Mucosa of descending colon (tissue), 3 donors: ENCODE results near the gene SERPIND1. TPM values are rescaled to one million over a fixed set of nuclear protein-coding genes. Genes with fewer than 3 reads are reported as not detected.

Experiments
- ATAC-seq: fragments of 200-7000 bp; cut with Tn5 transposase; one replicate; pipeline ENCODE4 v1.9.1; 2020; ENCODE audit warnings: mild to moderate bottlenecking, moderate library complexity
- DNase-seq, 3 donors: peaks; one replicate each; pipeline ENCODE4 v3.0.0-alpha.2; 2020
- H3K36me3 ChIP-seq: fragments of 200-600 bp; one replicate; pipeline ENCODE4 v1.8.0; 2021; ENCODE audit warnings: low read depth, mild to moderate bottlenecking
- H3K4me1 ChIP-seq: fragments of 200-600 bp; one replicate; pipeline ENCODE4 v1.8.0; 2021; ENCODE audit warnings: low read depth, mild to moderate bottlenecking
- H3K4me3 ChIP-seq: fragments of 200-600 bp; one replicate; pipeline ENCODE4 v1.8.0; 2021; ENCODE audit warnings: mild to moderate bottlenecking
- H3K9me3 ChIP-seq: fragments of 200-600 bp; one replicate; pipeline ENCODE4 v1.8.0; 2021; ENCODE audit warnings: mild to moderate bottlenecking
- intact Hi-C, 2 donors: fragments of 100-400 bp; cut with DNase I in 1 of 2; cut with micrococcal nuclease in 1 of 2; formaldehyde crosslinking; loops; one replicate each; pipeline versions ENCODE4 v1.11.0 to v1.11.1; 2022; cut with DNase I, micrococcal nuclease
- total RNA-seq, 3 donors: library from RNA; stranded (reverse); fragmentation: NEBNext Ultra II Directional in 2 of 3; extraction: Animal tissue kit (Norgen Biotek cat#: 25700) in 2 of 3; gene quantifications; one replicate each; pipeline versions ENCODE4 v1.2.1 to v1.2.4, GENCODE V29; 2021 to 2023
- TF ChIP-seq, protein P1 (sequence below): fragments of 200-600 bp; IDR thresholded peaks from one replicate; pipeline ENCODE4 v1.8.0; 2022; ENCODE audit warnings: antibody characterized with exemption, mild to moderate bottlenecking
- donor health status: DM: no; HTN: no; CAD: no; lungs with moderate emphysema.
- donor health status: DM: no; HTN: no; CAD: no.
- donor health status: DM: no; HTN: yes; CAD: no.

Gene SERPIND1
- total RNA-seq, 3 donors from 2014 or later: not detected

DNA sequence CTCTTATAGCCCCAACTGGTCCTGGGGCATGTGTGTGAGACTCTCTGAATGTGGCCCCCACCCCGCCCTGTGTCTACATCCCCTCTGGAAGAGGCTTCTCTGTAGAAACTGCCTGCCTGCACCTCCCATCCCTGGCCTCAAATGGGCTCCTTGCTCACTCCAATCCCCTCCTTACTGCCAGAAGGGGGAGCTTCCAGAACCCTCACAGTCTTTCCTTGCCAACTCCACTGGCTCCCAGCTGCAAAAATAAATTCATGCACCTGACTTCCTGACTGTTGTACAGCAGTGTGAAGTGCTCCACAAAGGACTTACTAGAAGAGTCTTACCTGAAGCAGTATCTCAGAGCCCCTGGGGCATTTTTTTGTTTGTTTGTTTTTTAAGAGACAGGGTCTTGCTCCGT, 15.2 kb upstream of the SERPIND1 start:
- DNase-seq: peak in 1 of 3 donors; percentile 1
- intact Hi-C loops: no loop called here
- H3K4me3 ChIP-seq: no peak overlapping the region
- no peak for ATAC-seq
- H3K36me3 ChIP-seq: no peaks in the 10 kb centered on the region
- no peaks in the 10 kb centered on the region for H3K9me3 ChIP-seq
- H3K4me1 ChIP-seq: no peaks in the 10 kb centered on the region
- TF ChIP-seq, protein P1, sequence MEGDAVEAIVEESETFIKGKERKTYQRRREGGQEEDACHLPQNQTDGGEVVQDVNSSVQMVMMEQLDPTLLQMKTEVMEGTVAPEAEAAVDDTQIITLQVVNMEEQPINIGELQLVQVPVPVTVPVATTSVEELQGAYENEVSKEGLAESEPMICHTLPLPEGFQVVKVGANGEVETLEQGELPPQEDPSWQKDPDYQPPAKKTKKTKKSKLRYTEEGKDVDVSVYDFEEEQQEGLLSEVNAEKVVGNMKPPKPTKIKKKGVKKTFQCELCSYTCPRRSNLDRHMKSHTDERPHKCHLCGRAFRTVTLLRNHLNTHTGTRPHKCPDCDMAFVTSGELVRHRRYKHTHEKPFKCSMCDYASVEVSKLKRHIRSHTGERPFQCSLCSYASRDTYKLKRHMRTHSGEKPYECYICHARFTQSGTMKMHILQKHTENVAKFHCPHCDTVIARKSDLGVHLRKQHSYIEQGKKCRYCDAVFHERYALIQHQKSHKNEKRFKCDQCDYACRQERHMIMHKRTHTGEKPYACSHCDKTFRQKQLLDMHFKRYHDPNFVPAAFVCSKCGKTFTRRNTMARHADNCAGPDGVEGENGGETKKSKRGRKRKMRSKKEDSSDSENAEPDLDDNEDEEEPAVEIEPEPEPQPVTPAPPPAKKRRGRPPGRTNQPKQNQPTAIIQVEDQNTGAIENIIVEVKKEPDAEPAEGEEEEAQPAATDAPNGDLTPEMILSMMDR: no peak

DNA sequence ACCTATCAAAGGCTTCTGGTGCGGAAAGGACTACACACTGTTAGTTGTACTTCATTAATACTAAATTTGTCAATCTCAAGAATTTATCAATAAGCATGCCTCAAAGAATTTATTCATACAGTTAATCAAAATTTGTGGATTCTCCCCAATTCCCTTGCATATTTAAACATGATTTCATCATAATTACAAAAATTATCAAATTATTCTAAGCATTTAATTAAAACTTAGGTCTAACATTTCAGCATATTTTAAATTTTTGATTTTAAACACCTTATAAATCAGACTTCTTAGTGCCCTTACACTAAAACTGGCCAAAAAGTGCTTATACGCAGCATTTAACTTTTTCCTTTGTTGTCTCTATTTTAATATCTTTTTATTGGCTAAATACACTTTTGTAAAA, 13.8 kb upstream of the SERPIND1 start:
- ATAC-seq (no peak), DNase-seq (no peak)
- Histone ChIP-seq H3K9me3 (no peaks in the 10 kb centered on the region), H3K4me1 (no peaks in the 10 kb centered on the region), H3K36me3 (no peaks in the 10 kb centered on the region), H3K4me3 (no peak overlapping the region)
- intact Hi-C loops: no loop called here
- TF ChIP-seq, protein P1: no peak

DNA sequence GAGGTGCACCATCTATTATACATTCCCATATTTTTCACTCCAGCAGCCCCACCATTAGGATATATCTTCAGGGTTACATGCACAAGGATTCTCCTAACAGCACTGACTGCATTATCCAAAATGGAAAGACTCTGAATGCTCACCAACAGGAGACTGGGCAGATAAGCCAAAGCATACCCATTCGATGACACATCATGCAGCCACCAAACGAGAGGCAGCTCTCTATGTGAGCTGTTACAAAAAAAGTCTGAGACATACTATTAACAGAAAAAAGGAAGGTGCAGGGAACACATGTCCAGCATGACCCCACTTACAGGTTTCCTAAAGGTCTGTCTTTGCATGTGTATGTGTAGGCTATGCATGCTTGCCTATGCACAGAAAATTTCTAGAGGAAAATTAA, 12.4 kb upstream of the SERPIND1 start:
- TF ChIP-seq, protein P1: no peak
- H3K36me3 ChIP-seq: no peaks in the 10 kb centered on the region

DNA sequence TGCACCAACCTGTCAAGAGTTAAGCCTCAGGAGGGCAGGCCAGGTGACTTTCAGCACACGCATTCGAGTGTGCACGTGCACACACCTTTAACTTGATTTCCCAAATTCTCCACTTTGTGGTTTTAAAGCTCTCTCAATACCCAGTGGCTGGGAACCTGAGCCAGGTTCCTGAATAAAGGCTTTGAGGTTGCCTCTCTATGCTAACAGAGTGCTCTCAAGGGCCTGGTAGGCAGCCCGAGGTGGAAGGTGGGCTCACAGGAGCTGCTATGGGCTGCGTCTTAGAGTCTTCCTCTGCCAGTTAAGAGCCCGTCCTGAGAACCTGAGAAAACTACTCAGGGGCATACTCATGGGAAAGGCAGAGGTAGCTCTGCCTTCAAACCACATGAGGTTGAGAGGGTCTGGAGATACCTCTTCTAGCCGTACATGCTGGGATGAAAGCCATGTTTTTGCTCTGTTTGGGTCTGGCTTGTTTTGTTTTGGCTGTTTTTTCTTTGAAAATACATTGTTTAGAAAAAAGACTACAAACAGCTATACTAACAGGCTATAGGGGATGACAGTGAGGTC, 11.6 kb upstream of the SERPIND1 start:
- TF ChIP-seq, protein P1: no peak
- no peaks in the 10 kb centered on the region for H3K36me3 ChIP-seq
- ATAC-seq: no peak
- no peak overlapping the region for H3K4me3 ChIP-seq
- DNase-seq: peak in 1 of 3 donors; percentile 0
- no peaks in the 10 kb centered on the region for H3K9me3 ChIP-seq
- no peaks in the 10 kb centered on the region for H3K4me1 ChIP-seq
- intact Hi-C loops: no loop called here

More for the DNA sequence above, 12.4 kb upstream of the SERPIND1 start:
- Histone ChIP-seq H3K4me3 (no peak overlapping the region), H3K4me1 (no peaks in the 10 kb centered on the region), H3K9me3 (no peaks in the 10 kb centered on the region)
- ATAC-seq (no peak), DNase-seq (no peak)
- intact Hi-C loops: no loop called here

DNA sequence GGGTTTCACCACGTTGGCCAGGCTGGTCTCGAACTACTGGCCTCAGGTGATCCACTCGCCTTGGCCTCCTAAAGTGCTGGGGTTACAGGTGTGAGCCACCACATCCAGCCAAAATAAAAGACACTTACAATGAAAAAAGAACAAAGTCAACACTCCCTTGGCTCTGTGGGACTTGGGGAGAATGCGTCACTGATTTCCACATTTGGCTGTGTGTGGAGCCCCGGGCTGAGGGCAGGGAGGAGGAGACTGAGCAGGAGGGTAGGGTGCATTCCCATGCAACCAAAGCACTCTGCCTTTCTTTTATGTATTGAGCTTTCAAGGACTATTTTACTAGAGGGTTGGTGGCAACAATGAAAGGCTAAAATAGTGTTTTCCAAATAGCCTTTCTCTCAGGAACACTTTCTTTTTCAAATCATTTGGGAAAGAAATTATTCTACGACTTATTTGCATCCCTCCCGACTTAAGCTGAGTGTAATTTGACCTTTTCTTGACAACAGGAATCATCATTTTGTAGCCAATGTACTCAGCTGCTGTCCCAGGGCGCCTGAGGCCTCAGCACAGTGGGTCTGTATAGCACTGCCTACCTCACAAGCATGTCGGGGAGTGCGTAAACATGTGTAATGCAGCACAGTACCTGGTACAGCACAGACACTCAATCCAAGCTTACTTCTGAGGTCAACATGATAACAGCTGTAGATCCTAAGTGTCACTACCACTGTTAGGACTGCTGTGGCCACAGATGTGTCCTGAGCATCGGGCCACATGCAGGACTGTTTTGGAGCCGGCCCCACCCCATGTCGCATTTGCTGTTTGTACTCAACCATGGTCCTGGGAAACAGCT, 10.1 kb upstream of the SERPIND1 start:
- Histone ChIP-seq H3K9me3 (no peaks in the 10 kb centered on the region), H3K4me3 (no peak overlapping the region), H3K36me3 (no peaks in the 10 kb centered on the region), H3K4me1 (no peaks in the 10 kb centered on the region)
- TF ChIP-seq, protein P1: no peak
- intact Hi-C loops: no loop called here
- no peak for DNase-seq
- no peak for ATAC-seq
